KBM-7 (cell line): ENCODE measurements around the gene ARL15.
A peak's percentile ranks its signal among the peaks of the same experiment; 100 is the strongest.

Experiments used
- DNase-seq: peaks from one replicate; pipeline ENCODE4 v3.0.0-alpha.2; 2015
- in situ Hi-C: fragments of 300-500 bp; cut with MboI; formaldehyde crosslinking; loops from 2 replicates; pipeline ENCODE4 v1.14.3; 2020; ENCODE audit warnings: low sequenced_read_pairs, low pct_unique_long_range_greater_than_20kb, mixed read lengths

ARL15 gene

GRCh38 chr5:54317511-54318260 is 7.3 kb upstream of the ARL15 start:
- in situ Hi-C loops, result no loop called here
- no peak for DNase-seq

DNA sequence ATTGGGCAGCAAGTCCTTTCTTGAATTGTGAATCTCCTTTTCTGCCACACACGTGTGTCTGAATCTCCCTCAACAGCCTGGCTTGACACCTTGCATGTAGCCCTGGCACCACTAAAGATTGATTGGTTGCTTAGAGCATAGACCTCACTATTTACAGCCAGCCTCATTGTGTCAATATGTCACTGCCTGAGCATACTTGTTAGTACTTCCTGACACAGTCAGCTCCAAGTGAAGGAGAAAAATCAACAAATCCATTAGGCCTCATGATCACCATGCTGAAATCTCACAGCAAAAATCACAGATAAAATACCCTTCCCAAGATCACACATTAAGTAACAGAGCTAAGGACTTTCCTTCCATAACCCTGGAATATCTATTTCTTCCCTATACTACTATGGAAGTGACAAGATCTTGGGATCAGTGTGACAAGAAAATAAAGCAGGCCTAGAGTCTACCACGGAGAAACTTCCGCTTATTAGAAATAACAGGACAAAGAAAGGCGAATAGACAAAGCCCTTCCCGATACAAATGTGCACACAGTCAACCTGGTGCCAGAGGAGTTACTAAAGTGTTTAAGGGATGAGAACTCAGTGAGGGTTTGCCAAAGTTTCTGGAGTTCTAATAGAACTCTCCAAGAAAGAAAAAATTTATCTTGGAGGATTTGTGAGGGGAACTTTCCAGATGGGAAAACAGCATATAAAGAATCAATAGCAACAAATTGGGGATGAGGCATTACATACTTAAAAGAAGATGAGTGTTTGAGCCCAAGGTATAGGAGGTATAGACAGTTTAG is 5.6 kb upstream of the ARL15 start:
- in situ Hi-C loops, result no loop called here
- DNase-seq, result no peak

GRCh38 chr5:54313311-54314270 is 3.2 kb upstream of the ARL15 start:
- peak; percentile 73 for DNase-seq

DNA sequence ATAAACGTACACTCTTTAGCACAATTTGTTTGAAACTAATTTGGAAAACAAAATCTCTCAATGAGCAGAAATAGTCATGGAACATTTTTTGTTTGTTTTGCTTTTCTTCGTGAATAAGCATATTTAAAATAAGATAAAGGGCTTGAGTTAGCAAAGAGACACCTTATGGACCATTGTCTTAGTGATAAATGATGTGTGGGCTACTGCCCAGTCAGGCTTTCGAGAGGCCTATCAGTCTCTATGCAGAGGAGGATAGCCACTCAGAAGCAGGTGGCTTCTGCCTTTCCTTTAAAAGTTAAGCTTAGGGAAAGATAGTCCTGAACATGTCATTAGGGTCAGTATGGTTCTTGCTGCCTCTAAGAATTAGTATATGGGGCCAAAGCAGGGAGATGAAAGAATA is 2.1 kb upstream of the ARL15 start:
- in situ Hi-C loops, result no loop called here
- no peak for DNase-seq

More at GRCh38 chr5:54313311-54314270, 3.2 kb upstream of the ARL15 start:
- in situ Hi-C loops, result no loop called here

DNA sequence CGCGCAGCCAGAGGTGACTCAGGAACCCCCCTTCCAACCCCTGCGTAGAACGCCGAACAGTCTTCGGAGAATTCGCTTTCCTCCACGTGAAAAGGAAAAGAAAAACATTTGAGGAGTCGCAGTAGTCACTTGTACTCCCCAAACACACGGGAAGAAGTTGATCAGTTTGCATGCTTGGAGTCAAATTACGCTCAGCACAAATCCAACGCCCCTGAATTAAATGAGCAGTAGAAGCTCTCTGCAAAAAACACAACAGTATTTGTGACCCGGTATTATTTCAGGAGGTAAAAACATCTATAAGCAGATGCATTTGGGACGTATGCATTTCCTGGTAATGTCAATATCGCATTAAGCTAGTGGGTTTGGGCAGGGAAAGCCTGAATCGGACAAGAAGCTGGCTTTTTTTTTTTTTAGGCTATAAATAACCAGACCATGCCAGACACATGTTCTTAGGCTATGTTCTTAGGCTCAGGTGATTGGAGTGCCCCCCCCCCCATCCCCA is 854 bp upstream of the ARL15 start:
- peak; percentile 66 for DNase-seq
- in situ Hi-C loops, result no loop called here

DNA sequence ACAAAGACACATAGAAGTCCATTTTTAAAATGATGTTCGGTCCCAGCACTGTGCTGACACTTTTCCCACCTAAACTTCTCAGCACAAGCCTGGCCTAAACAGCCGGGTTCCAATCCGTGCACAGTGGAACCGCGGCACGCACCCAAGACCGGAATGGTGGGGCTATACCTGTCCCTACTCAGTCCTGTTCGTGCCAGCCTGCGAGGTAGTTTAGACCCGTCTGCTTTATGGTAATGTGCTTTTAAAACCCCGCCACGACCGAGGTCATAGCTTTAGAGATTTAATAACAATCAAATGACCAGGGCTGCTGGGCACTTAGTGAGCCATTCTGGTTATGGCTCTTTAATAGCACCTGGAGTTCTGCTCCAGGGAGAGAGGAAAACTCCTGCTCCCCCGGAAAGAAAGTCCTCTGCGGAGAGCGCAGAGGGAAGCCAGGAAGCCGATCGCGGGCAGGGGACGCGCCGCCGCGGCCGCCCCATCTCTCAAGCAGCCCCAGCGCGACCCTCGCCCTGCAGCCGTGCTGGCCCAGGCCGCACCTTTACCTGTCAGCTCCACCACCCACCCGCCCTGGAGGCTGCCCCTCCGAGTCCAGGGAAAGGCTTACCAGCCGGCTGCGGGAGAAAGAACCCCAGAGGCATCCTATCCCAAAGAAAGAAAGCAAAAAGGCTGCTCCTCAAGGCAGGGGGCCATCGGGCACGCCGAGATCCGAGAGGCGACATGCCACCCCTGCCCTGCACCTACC is 511 bp downstream of the ARL15 start:
- peak; percentile 53 for DNase-seq
- in situ Hi-C loops, result no loop called here

GRCh38 chr5:54309276-54309675 is 1.1 kb downstream of the ARL15 start:
- DNase-seq, result no peak
- in situ Hi-C loops, result no loop called here

DNA sequence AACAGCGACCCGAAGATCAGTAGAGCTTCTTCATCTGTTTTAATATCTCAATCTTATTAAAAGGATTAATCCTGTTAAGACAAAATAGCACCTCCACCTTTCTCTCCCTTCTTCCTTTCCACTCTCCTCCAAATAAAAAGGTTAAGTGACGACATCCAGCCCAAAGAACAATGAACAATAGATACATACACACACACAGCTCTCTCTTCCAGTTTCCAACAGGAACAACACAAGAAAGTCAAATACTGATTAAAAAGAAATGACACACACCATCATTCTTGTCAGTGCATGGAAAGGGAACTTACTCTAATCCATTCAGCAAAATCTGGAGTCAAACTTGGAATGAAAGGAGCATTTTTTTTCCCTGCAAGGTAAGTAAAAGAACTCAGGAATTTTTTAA is 2.8 kb downstream of the ARL15 start:
- DNase-seq, result no peak

GRCh38 chr5:54306893-54307292 is 3.5 kb downstream of the ARL15 start:
- in situ Hi-C loops, result no loop called here
- DNase-seq, result no peak

More for the DNA sequence above, 2.8 kb downstream of the ARL15 start:
- in situ Hi-C loops, result no loop called here

DNA sequence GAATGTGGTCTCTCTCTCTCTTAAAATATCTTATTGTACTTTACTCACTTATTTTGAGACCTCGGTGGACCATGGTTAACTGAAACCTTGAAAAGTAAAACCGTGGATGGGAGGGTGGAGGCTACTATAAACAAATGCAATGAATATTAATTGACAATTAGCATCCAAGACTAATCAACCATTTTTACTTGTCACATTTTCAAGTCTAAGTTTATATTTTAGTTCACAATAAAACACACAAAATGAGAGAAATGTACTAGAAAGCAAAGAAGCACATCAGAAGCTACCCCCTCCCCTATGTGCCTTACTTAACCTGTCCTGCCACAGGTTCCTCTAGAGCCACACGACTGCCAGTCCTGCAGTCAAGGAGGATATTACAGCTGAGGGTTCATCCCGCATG is 4.6 kb downstream of the ARL15 start:
- no peak for DNase-seq
- in situ Hi-C loops, result no loop called here

DNA sequence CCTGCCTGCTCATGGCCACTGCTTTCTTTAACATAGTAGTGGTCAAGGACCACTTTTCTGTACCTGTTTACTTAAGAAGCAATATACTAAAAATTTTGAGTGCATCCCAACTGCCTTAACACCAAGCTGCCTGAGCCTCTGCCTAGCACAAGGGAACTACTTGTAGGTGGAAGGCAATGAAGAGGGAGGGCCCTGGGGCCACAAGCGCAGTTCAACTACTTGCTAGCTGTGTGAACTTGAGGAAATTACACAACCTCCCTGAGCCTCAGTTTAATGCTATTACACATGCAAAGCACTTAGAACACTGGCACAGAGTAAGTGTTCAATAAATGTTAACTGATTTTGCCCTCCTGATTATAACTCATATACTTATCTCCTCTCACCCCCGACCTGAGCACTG is 6.3 kb downstream of the ARL15 start:
- DNase-seq, result no peak
- in situ Hi-C loops, result no loop called here

- in situ Hi-C loops, result no loop called here
- DNase-seq, result peak; percentile 79
These were observed 8.1 kb downstream of the ARL15 start for GRCh38 chr5:54302267-54302687.

DNA sequence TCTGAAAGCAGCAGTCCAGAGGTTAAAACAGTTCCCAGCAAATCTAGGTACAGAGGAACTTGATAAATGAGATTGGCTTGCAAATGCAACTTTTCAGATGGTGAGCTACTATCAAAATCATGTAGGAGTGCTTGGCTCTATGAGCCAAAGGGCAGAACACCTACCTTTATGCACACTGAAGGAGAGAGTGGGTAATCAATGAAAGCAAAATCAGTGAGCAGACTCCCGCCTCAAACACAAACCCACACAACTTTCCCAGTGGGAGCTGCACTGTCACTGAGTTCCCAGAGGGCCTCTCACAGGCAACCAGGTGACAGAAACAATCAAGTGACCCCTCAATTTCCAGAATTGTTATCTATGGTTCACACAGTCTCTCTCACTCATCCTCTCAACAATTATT is 8.5 kb downstream of the ARL15 start:
- in situ Hi-C loops, result no loop called here

DNA sequence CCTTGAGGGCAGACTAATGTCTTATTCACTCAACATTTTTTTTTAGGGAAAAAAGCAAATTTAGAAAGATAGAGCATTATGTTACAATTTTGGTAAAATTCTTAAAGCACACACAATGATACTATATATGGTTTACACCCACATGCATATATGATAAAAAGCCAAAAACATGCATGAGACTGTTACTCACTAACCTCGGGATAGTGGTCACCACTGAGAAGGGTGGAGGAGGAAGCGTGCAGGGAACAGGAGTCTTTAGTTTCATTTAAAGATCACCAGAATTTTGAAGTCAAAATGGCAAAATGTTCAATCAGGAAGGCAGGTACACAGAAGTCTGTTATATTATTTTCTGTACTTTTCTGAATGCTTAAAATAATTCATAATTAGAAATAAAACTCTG is 9.2 kb downstream of the ARL15 start:
- DNase-seq, result no peak

More for the DNA sequence above, 8.5 kb downstream of the ARL15 start:
- DNase-seq, result no peak

GRCh38 chr5:54298947-54299346 is 11.4 kb downstream of the ARL15 start:
- DNase-seq, result no peak
- in situ Hi-C loops, result no loop called here

More for the DNA sequence above, 9.2 kb downstream of the ARL15 start:
- in situ Hi-C loops, result no loop called here

- no peak for DNase-seq
- in situ Hi-C loops, result no loop called here
These were observed 14.0 kb downstream of the ARL15 start for GRCh38 chr5:54296386-54296785.

DNA sequence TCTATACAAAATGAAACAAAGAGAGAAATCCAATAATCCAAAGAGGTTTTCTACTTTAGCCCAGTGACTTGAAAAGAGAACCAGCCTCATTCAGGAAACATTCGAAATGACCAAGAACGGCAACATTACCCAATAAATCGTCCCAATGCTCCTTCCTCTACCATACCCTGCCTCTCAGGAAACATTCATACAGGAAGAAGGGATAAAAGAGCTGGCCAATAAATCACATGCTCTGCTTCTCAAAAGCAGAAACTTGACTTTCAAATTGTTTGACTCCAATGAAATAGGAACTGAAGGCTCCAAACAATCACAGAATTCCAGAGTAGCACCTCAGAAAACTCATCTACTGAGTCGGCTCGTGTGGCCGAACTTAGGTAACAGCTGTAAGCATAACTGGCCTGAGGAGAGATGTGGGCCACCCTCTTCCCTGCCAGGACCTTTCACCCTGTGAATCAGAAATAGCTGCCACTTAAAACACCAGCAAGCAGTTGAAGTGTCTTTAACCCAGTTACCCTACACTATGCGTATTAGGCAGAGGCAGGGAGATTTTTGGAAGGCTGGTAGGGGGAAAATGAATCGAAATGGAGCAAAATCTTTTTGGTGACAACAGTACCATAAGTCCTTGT is 14.6 kb downstream of the ARL15 start:
- in situ Hi-C loops, result no loop called here
- peak; percentile 47 for DNase-seq

DNA sequence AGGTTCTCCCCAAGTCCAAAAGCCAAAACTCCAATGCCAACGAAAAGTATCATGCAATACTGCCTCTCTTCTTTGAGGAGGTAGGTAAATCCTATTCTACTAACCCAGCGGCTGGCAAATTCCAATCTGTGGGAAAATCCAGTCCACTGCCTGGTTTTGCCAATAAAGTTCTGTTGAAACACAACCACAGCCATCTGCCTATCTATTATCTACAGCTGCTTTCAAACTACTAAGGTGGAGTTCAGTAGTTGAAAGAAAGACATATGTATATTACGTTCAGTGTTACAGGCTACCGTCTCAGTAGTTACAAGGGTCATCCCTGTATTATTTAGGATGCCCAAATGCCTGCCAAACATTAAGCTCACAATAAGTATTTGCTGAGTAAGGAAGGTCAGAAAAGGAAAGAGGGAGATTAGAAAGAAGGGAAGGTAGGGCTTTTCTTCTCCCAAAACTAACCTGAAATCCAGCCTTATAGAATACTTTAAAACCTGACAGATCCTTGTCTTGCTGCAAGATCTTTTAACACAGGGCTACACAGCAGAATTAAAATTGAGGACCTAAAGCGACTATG is 16.2 kb downstream of the ARL15 start:
- in situ Hi-C loops, result no loop called here
- DNase-seq, result no peak
